GM12865 (cell line): Measurements from ENCODE around the gene PLCL2.

Source experiments
- DNase-seq: peaks from one replicate; pipeline ENCODE4 v3.0.0; 2010; ENCODE audit warnings: low read depth
- H3K4me3 ChIP-seq: 2 replicates; pipeline ENCODE4 v1.5.1; 2011; ENCODE audit warnings: mild to moderate bottlenecking, low read depth, low read length, control low read depth
- TF ChIP-seq, protein P1 (sequence below): IDR thresholded peaks from 2 replicates; pipeline ENCODE4 v1.5.1; 2011; ENCODE audit warnings: low read length, control low read depth, low read depth, inconsistent platforms; ENCODE audit not compliant: insufficient read depth; ENCODE audit errors: missing control alignments

Gene PLCL2

DNA sequence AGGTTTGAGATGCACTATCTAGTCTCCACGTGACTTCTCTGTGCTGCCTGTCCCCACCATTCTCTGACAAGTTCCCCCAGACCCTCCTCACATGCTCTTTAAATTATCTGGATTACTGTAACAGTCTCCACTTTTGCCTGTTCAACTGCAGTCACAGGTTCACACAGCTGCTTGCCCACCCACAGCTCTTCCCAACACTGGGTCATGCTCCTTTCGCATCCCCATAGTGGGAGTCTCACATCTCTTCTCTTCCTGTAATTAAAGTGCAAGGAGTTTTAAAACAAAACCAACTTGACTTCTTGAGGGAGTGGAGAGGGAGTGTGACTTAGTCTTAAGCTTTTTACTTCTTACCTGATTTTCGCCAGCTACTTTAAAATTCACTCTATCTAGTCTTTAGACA is 178.8 kb downstream of the PLCL2 start:
- no peak overlapping the region for H3K4me3 ChIP-seq
- TF ChIP-seq, protein P1, sequence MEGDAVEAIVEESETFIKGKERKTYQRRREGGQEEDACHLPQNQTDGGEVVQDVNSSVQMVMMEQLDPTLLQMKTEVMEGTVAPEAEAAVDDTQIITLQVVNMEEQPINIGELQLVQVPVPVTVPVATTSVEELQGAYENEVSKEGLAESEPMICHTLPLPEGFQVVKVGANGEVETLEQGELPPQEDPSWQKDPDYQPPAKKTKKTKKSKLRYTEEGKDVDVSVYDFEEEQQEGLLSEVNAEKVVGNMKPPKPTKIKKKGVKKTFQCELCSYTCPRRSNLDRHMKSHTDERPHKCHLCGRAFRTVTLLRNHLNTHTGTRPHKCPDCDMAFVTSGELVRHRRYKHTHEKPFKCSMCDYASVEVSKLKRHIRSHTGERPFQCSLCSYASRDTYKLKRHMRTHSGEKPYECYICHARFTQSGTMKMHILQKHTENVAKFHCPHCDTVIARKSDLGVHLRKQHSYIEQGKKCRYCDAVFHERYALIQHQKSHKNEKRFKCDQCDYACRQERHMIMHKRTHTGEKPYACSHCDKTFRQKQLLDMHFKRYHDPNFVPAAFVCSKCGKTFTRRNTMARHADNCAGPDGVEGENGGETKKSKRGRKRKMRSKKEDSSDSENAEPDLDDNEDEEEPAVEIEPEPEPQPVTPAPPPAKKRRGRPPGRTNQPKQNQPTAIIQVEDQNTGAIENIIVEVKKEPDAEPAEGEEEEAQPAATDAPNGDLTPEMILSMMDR: no peak

DNA sequence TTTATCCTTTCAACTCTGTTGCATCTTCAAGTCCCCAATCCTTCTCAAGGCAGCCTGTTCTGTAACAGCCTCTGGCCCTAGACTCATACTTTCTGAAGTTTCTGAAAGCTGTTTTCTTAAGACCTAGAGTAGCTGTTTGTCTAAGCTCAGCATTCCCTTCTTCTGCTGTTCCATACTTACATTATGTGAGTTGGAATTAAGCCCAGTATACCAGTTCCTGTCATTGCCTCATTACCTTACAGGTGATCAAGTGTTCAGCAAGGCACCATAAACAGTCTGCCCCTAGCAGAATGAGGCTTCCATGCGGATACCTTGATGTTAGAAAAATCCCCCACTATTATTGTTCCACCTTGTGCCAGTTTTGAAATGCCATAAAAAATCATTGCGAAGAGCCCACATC is 180.6 kb downstream of the PLCL2 start:
- DNase-seq: no peak
- TF ChIP-seq, protein P1: no peak
- H3K4me3 ChIP-seq: no peak overlapping the region

More for the DNA sequence above, 178.8 kb downstream of the PLCL2 start:
- DNase-seq: no peak

DNA sequence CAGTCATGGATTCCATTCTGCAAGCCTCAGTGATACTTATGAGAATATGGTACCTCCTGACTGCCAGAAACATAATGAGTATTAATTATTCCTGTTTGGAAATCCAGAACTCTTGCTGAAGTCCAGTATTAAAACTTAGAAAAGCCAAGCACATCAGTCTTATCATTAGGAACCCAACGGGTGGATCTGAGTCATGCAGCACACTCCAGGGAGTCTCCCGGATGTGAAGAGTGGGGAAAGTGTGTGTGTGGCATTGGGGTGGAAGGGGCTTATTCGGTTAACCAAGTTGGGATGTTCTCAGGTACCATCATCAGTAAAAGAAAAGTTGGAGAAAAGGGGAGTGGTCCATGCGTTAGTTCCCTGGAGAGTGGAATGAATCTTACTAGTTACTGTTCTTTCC is 181.1 kb downstream of the PLCL2 start:
- no peak overlapping the region for H3K4me3 ChIP-seq
- TF ChIP-seq, protein P1: no peak
- DNase-seq: no peak

DNA sequence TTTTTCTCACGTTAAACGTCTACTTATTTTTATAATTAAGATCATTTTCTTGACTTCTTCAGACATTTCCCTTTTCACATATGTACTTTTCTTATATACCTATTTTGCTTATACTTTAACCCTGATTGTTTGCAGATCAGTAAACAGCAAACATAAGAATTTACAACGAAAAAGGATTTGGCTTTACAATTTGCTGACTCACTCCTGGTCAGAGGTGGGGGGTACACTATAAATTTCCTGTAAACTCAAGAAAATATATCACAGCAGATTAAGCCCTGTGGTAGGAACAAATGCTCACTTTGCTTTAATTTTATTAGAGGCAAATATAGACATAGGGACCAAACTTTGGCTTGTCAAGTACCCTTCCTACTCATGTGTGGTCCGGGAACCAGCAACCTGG is 185.0 kb downstream of the PLCL2 start:
- TF ChIP-seq, protein P1: no peak
- DNase-seq: no peak
- H3K4me3 ChIP-seq: no peak overlapping the region

DNA sequence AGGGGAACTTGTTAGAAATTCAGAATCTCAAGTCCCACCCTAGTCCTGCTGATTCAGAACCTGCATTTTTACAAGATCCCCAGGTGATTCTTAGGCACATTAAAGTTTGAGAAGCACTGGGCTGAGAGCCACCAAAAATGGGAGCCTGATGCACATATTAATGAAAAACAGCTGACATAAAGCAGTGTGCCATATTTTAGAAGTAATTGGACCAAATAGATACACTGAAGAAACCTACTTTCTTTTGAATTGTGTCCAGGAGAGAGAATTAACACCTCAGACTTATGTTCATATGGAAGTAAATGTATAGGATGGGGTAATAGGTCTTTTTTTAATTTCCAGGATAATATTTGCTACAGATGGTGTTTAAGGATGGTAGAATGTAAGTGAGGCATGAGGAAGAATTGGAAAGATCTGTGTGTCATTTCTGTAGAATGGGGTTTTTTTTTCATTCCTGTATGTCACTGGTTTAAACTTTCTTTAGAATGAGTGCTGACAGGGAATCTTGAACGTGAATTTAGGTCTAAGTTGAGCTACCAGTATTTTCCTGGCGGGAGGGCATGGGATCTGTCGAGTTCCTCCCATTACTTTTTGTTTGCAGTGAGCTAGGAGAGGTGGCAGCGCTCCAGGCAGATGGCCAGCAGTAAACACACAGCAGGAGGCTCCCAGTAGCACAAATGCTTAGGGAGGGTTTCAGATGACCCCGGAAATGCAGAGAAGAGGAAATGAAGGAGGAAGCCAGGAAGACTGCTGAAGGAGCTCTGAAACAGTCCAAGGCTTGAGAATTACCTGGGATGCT is 185.6 kb downstream of the PLCL2 start:
- no peak overlapping the region for H3K4me3 ChIP-seq
- TF ChIP-seq, protein P1: no peak
- no peak for DNase-seq

DNA sequence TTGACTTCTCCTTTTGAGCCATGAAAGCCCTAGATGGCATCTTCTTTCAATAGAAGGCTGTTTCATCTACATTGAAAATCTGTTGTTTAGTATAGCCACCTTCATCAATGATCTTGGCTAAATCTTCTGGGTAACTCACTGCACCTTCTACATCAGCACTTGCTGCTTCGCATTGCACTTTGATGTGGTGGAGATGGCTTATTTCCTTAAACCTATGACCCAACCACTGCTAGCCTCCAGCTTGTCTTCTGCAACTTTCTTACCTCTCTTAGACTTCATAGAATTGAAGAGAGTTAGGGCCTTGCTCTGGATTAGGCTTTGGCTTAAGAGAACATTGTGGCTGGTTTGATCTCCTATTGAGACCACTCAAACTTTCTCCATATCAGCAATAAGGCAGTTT is 189.8 kb downstream of the PLCL2 start:
- TF ChIP-seq, protein P1: no peak
- no peak for DNase-seq
- H3K4me3 ChIP-seq: no peak overlapping the region

DNA sequence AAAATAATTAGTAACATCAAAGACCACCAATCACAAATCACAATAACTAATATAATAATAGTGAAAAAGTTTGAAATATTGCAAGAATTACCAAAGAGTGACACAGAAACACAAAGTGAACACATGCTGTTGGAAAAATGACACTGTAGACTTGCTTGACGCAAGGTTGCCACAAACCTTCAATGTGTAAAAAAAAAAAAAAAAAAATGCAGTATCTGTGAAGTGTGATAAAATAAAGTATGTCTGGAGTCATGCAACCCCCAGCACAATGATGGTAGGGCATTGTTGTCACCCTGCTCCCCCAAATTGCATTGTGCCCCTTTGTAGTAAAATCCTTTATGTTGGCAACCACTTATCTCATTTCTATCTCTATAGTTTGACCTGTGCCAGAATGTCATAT is 190.6 kb downstream of the PLCL2 start:
- no peak for DNase-seq
- TF ChIP-seq, protein P1: no peak
- H3K4me3 ChIP-seq: no peak overlapping the region
